ENCODE data around the gene PRAC1.

DNA sequence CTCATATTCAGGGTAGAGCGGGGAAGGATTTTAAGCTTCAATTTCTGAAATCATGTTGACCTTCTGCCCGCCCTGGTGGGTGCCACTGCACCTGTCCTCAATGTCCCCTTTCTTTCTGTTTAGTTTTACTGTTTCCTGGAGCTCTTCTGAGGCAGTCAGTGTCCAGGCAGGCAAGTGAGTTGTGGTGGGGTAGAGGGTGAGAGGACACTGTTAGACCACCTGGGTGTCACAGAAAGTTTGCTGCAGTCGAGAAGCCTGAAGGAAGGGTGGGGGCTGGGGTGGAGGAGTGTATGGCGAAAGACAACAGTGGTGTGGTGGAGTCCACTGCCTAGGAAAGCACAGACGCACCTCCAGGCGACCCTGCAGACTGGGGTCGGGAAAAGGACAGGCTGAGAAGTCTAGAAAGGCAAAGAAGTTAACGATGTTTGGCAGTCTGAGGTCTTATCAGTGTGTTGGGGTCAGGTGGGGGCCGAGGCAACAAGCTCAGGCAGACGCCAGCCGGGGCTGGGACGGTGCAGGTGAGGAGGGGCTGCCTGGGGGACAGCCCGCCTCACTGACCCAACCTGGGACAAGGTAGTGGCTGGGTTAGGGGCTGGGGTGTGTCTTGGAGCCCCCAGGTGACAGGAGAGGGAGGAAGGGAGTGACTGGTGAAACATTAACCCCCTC, 29.5 kb upstream of the PRAC1 start:
- TF ChIP-seq, protein P1, sequence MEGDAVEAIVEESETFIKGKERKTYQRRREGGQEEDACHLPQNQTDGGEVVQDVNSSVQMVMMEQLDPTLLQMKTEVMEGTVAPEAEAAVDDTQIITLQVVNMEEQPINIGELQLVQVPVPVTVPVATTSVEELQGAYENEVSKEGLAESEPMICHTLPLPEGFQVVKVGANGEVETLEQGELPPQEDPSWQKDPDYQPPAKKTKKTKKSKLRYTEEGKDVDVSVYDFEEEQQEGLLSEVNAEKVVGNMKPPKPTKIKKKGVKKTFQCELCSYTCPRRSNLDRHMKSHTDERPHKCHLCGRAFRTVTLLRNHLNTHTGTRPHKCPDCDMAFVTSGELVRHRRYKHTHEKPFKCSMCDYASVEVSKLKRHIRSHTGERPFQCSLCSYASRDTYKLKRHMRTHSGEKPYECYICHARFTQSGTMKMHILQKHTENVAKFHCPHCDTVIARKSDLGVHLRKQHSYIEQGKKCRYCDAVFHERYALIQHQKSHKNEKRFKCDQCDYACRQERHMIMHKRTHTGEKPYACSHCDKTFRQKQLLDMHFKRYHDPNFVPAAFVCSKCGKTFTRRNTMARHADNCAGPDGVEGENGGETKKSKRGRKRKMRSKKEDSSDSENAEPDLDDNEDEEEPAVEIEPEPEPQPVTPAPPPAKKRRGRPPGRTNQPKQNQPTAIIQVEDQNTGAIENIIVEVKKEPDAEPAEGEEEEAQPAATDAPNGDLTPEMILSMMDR (IDR thresholded peaks at IDR 0.05): no peak
- TF ChIP-seq POLR2A (IDR thresholded peaks at IDR 0.05): no peak

Data from stomach (tissue), 4 donors.